ENCODE results near the gene LCAT. TPM values are rescaled to one million over a fixed set of nuclear protein-coding genes. Genes with fewer than 3 reads are reported as not detected.

The LCAT gene
- total and polyA plus RNA-seq, 9 of the 15 experiments (the other 6 are each of a cell fraction or from before 2014, with no cell fraction given) = 0.46 to 21.0 (median 5.0) TPM

DNA sequence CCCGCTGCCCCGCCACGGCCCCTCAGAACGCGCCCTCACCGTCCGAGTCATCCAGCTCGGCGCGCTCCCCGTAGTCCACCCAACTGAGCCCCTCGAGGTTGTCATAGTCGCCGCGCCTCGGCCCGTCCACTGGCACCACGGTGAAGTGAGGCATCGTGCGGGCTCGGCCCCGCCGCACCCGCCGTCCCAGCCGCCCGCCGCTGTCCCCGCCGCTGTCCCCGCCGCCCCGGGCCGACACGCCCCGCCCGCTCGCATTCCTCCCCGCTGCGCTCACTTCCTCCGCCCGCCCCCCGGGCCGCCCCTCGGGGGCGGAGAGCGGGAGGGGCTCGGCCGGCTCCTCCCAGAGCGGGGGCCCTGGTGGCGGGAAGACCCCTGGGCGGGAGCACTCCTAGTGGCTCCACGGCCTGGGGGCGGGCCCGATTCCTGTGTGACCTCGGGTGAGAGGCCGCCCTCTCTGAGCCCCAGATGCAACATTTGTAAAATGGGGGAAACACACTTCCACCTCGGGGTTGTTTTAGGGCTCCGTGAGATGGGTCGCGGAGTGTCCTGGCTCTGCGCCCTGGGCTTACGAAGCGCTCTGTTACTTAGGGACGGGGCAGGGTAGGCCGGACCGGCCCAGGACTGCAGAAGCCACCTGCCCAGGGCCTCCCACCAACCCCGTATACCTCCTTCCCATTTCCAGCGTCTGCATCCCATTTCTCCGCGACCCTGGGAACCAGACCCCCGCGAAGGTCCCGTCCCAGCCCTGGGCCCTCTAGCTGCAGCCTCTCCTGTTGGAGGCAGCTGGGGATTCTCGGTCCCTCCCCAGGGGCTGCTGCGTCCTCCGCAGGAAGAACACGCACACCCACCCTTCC is 24.7 kb upstream of the LCAT start, which contains the start of gene SLC12A4 (continued):
- TF ChIP-seq ZFP36 (IDR thresholded peaks at IDR 0.05; ENCODE audit: low read depth, low read length, partially characterized antibody) (peak; percentile 99), GTF2F1 (IDR thresholded peaks at IDR 0.05; ENCODE audit: low read depth, low read length) (no peak), IRF1 (CRISPR knock-in tag; IDR thresholded peaks at IDR 0.05; ENCODE audit: borderline replicate concordance) (no peak), SP2 (IDR thresholded peaks at IDR 0.05; ENCODE audit: extremely low read depth, low read depth, low read length, poor library complexity, severe bottlenecking) (no peak), NRF1 (conservative IDR thresholded peaks at IDR 0.05 in 1 of 2, IDR thresholded peaks at IDR 0.05 in 1 of 2) (peak; percentile 56 to 67), MCM3 (IDR thresholded peaks at IDR 0.05) (no peak), MCM2 (IDR thresholded peaks at IDR 0.05; ENCODE audit: low read depth) (no peak), FOXA3 (CRISPR knock-in tag; conservative IDR thresholded peaks at IDR 0.05 in 1 of 2, IDR thresholded peaks at IDR 0.05 in 1 of 2) (no peak), GATAD2A (IDR thresholded peaks at IDR 0.05) (no peak), MED1 (CRISPR knock-in tag; IDR thresholded peaks at IDR 0.05; ENCODE audit: borderline replicate concordance) (0 out of 2 replicates have a peak, but pooled peaks have one; percentile 4), ZNF347 (CRISPR knock-in tag; IDR thresholded peaks at IDR 0.05; ENCODE audit: low read depth) (no peak), HDAC6 (IDR thresholded peaks at IDR 0.05; ENCODE audit: low read depth, low read length) (no peak), POLR2A (conservative IDR thresholded peaks at IDR 0.05) (0 out of 2 replicates have a peak, but pooled peaks have one; percentile 54), PCBP1 (IDR thresholded peaks at IDR 0.05; ENCODE audit: low read depth, low read length, poor library complexity, severe bottlenecking) (peak; percentile 94), ZKSCAN1 (IDR thresholded peaks at IDR 0.05; ENCODE audit: low read depth, low read length) (no peak), XRCC5 (IDR thresholded peaks at IDR 0.05; ENCODE audit: low read depth, low read length) (0 out of 2 replicates have a peak, but pooled peaks have one; percentile 34), ETS2 (tag; IDR thresholded peaks at IDR 0.05; ENCODE audit: borderline replicate concordance, poor library complexity, severe bottlenecking) (no peak), MBD2 (IDR thresholded peaks at IDR 0.05; ENCODE audit: borderline replicate concordance, low read depth) (0 out of 2 replicates have a peak, but pooled peaks have one; percentile 14)
- TF ChIP-seq, protein P1, sequence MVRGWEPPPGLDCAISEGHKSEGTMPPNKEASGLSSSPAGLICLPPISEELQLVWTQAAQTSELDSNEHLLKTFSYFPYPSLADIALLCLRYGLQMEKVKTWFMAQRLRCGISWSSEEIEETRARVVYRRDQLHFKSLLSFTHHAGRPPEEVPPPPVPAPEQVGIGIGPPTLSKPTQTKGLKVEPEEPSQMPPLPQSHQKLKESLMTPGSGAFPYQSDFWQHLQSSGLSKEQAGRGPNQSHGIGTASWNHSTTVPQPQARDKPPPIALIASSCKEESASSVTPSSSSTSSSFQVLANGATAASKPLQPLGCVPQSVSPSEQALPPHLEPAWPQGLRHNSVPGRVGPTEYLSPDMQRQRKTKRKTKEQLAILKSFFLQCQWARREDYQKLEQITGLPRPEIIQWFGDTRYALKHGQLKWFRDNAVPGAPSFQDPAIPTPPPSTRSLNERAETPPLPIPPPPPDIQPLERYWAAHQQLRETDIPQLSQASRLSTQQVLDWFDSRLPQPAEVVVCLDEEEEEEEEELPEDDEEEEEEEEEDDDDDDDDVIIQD (CRISPR knock-in tag; IDR thresholded peaks at IDR 0.05) = no peak
- TF ChIP-seq, protein P2, sequence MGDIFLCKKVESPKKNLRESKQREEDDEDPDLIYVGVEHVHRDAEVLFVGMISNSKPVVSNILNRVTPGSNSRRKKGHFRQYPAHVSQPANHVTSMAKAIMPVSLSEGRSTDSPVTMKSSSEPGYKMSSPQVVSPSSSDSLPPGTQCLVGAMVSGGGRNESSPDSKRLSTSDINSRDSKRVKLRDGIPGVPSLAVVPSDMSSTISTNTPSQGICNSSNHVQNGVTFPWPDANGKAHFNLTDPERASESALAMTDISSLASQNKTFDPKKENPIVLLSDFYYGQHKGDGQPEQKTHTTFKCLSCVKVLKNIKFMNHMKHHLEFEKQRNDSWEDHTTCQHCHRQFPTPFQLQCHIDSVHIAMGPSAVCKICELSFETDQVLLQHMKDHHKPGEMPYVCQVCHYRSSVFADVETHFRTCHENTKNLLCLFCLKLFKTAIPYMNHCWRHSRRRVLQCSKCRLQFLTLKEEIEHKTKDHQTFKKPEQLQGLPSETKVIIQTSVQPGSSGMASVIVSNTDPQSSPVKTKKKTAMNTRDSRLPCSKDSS (IDR thresholded peaks at IDR 0.05; ENCODE audit: low read depth, partially characterized antibody) = no peak
